Nephron progenitor cell (in vitro differentiated cells): Measurements from ENCODE around the gene RASSF5.

Experiments used
- DNase-seq: peaks from one replicate; pipeline ENCODE4 v3.0.0; 2021
- H3K27ac Mint-ChIP-seq: 2 replicates; pipeline ENCODE4 v1.8.0; 2021; ENCODE audit warnings: mild to moderate bottlenecking, moderate library complexity, mixed read lengths
- H3K27me3 Mint-ChIP-seq: 2 replicates; pipeline ENCODE4 v1.8.0; 2021; ENCODE audit warnings: mild to moderate bottlenecking, low read depth, mixed read lengths; ENCODE audit not compliant: poor library complexity
- H3K36me3 Mint-ChIP-seq: 2 replicates; pipeline ENCODE4 v1.8.0; 2021; ENCODE audit warnings: low read depth, mixed read lengths
- H3K4me1 Mint-ChIP-seq: 2 replicates; pipeline ENCODE4 v1.8.0; 2021; ENCODE audit warnings: mixed read lengths
- H3K4me3 Mint-ChIP-seq: 2 replicates; pipeline ENCODE4 v1.8.0; 2021; ENCODE audit warnings: mild to moderate bottlenecking, moderate library complexity, mixed read lengths
- H3K9me3 Mint-ChIP-seq: 2 replicates; pipeline ENCODE4 v1.8.0; 2021; ENCODE audit warnings: mild to moderate bottlenecking, moderate library complexity, mixed read lengths
- TF ChIP-seq, protein P1 (sequence below): fragments of 200-600 bp; sonication (generic); IDR thresholded peaks from 2 replicates; pipeline ENCODE4 v1.5.0; 2021; ENCODE audit warnings: antibody characterized with exemption

The RASSF5 gene

DNA sequence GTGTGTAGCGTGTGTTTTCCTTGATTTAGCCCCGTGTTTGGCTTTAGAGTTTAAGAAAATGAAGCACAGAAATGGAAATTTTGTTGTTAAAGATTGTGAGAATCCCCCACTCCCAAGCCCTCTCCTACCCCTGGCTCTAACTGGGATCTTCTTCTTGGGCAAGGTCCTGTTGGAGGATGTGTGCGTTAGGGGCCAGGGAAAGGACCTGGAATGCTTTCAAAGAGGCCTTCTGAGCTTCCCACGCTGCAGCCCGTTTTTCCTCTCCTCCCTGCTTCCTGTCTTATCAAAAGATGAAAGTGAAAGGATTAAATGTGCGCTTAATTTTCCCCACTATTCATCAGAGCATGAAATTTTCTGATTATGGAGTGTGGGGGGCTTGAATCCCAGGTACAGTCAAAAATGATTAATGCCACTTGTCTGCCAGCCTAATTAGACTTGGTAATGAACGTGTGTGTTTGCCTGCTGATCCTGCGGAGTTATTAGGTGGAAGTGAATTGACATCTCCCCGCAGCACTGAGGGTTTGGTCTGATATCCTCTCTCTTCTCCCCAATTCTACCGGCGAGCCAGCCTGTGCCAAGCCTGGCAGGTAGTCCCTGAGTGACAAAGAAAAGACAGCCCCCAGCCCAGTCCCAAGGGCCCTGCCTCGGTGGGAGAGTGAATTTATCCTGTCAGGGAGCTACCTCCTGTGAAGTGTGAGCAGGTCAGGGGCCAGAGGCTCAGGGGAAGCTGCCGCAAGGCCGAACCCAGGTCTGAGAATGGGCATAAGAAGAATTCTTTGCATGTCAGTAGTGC is 4.9 kb downstream of the RASSF5 start:
- Mint-ChIP-seq H3K27ac (no peak overlapping the region), H3K4me1 (peaks cover 47% of the 10 kb centered on the region), H3K9me3 (no peaks in the 10 kb centered on the region), H3K36me3 (no peaks in the 10 kb centered on the region), H3K27me3 (peaks cover 62% of the 10 kb centered on the region), H3K4me3 (peak overlapping the region; percentile 38)
- no peak for DNase-seq
- TF ChIP-seq, protein P1, sequence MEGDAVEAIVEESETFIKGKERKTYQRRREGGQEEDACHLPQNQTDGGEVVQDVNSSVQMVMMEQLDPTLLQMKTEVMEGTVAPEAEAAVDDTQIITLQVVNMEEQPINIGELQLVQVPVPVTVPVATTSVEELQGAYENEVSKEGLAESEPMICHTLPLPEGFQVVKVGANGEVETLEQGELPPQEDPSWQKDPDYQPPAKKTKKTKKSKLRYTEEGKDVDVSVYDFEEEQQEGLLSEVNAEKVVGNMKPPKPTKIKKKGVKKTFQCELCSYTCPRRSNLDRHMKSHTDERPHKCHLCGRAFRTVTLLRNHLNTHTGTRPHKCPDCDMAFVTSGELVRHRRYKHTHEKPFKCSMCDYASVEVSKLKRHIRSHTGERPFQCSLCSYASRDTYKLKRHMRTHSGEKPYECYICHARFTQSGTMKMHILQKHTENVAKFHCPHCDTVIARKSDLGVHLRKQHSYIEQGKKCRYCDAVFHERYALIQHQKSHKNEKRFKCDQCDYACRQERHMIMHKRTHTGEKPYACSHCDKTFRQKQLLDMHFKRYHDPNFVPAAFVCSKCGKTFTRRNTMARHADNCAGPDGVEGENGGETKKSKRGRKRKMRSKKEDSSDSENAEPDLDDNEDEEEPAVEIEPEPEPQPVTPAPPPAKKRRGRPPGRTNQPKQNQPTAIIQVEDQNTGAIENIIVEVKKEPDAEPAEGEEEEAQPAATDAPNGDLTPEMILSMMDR = no peak

DNA sequence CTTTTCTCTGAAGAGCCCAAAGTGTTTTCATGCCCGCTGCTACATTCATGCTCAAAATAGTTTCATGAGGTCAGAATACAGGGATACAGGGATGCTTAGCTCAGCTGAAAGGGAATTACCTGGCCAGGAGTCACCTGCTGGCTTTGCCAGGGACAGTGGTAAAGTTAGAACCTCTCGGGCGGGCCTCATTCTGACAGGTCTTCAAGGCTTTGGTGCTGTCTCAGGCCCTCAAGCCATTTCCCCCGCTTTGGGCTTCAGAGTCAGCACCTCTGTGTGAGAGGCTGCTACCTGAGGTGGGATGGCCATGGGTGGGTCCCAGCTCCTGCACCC is 5.5 kb downstream of the RASSF5 start:
- H3K9me3 Mint-ChIP-seq = no peaks in the 10 kb centered on the region
- no peak overlapping the region for H3K27ac Mint-ChIP-seq
- TF ChIP-seq, protein P1 = no peak
- peaks cover 58% of the 10 kb centered on the region for H3K27me3 Mint-ChIP-seq
- no peak overlapping the region for H3K4me3 Mint-ChIP-seq
- H3K36me3 Mint-ChIP-seq = no peaks in the 10 kb centered on the region
- peaks cover 50% of the 10 kb centered on the region for H3K4me1 Mint-ChIP-seq
- no peak for DNase-seq

DNA sequence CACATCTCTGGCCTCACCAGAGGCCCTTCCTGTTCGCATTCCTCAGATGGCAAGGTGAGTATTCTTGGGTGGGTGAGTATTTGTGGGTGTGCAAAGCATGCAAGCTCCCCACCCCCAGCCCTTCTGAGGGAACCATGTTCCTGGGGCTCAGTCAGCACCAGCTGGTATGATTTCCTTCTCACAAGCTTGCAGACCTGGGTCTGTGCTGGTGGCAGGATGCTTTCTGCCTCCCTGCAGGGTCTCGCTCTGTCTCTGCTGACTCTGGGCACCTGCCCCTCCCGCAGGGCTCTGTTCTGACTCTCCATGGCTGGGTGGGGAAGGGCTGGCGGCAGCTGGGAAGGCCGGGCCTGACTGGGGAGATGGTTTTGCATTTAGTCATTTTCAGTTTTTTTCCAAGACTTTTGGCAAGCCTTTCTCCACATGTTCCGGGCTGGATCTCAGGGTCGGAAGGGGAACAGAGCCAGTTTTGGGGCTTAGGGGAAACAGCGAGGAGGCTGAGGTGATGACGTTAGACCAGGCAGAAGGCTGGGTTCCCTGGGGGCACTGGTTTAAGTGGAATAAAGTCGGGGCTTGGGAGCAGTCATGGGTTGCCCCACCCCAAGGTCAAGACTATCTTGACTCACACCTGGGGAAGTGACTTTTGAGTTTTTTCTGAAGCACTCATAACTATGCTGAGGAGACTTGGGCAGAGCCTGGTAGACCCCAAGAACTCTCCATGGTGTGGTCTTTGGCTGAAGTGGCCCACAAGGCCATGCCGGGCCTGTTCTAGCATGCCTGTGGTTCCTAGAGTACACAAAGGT is 6.2 kb downstream of the RASSF5 start:
- Mint-ChIP-seq H3K9me3 (no peaks in the 10 kb centered on the region), H3K4me3 (no peak overlapping the region), H3K4me1 (peaks cover 52% of the 10 kb centered on the region), H3K27ac (no peak overlapping the region), H3K36me3 (no peaks in the 10 kb centered on the region), H3K27me3 (peaks cover 51% of the 10 kb centered on the region)
- no peak for DNase-seq
- TF ChIP-seq, protein P1 = no peak

DNA sequence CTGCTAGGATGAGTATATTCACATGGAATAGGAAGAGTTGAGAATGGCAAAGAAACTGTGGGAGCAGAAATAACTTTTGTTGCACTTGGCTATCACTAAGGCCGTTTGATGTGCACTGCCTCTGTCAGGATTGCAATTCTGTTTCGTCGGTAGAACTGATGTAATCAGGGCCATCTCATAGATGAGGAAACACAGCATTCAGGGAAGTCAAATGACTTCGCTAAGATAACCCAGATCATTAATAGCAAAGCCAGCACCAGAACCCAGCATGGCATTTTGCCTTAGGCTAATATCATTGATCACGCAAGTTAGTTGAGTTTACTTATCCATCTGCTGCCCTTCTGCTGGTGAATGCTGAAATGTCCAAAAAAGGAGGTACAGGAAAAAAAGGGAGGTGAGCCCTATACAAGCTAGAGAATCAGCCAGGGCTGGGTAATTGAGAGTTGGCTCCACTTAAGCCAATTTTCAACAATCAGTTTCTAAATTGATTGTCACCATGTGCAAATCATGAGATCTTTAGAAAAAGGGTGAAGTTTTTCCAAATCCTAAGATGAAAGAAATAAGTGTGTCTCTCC is 7.6 kb downstream of the RASSF5 start:
- no peak for DNase-seq
- TF ChIP-seq, protein P1 = no peak
- Mint-ChIP-seq H3K27me3 (peaks cover 46% of the 10 kb centered on the region), H3K27ac (no peak overlapping the region), H3K4me1 (peaks cover 48% of the 10 kb centered on the region), H3K9me3 (no peaks in the 10 kb centered on the region), H3K4me3 (no peak overlapping the region), H3K36me3 (no peaks in the 10 kb centered on the region)

DNA sequence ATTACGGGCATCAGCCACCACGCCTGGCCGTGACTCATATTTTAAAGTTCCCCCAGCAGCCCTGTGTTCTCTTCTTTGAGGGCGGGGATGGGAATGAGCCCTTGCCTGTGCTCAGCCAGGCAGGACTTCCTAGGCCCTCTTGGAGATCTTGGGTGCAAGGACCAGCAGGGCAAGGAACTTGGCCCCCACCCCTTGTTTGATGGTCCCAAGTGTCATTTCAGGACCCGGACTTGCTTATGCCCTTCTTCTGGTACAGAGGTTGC is 9.3 kb downstream of the RASSF5 start:
- Mint-ChIP-seq H3K36me3 (no peaks in the 10 kb centered on the region), H3K9me3 (no peaks in the 10 kb centered on the region), H3K4me1 (peaks cover 53% of the 10 kb centered on the region), H3K4me3 (no peak overlapping the region), H3K27ac (no peak overlapping the region), H3K27me3 (peaks cover 35% of the 10 kb centered on the region)
- DNase-seq = no peak
- TF ChIP-seq, protein P1 = no peak
